ACC112 (cell line): Measurements from ENCODE around the gene SLC38A4.

Source experiments
- H2AFZ ChIP-seq: fragments of 200-600 bp; sonication (generic); one replicate; pipeline ENCODE4 v1.6.0; 2017; ENCODE audit warnings: antibody characterized with exemption, low read length; ENCODE audit not compliant: unreplicated experiment
- H3K27ac ChIP-seq: fragments of 200-600 bp; sonication (generic); 2 replicates; pipeline ENCODE4 v1.5.1; 2014; ENCODE audit warnings: low read depth, mild to moderate bottlenecking, antibody characterized with exemption, low read length, moderate library complexity
- H3K27me3 ChIP-seq: fragments of 200-600 bp; sonication (generic); 2 replicates; pipeline ENCODE4 v1.6.1; 2014; ENCODE audit warnings: mild to moderate bottlenecking, antibody characterized with exemption, low read length, moderate library complexity, mixed read lengths; ENCODE audit not compliant: insufficient read depth
- H3K36me3 ChIP-seq: fragments of 200-600 bp; sonication (generic); 2 replicates; pipeline ENCODE4 v1.6.1; 2016; ENCODE audit warnings: mild to moderate bottlenecking, antibody characterized with exemption, low read length, moderate library complexity, mixed read lengths; ENCODE audit not compliant: insufficient read depth
- H3K4me1 ChIP-seq: fragments of 200-600 bp; sonication (generic); one replicate; pipeline ENCODE4 v1.6.1; 2016; ENCODE audit warnings: low read length, mixed read lengths; ENCODE audit not compliant: insufficient read depth, unreplicated experiment, control insufficient read depth
- H3K4me3 ChIP-seq: fragments of 200-600 bp; sonication (generic); 2 replicates; pipeline ENCODE4 v1.5.1; 2014; ENCODE audit warnings: mild to moderate bottlenecking, low read depth, low read length
- H3K79me2 ChIP-seq: fragments of 200-600 bp; sonication (generic); one replicate; pipeline ENCODE4 v1.6.0; 2016; ENCODE audit warnings: low read length; ENCODE audit not compliant: control insufficient read depth, unreplicated experiment, insufficient read depth

Gene SLC38A4

DNA sequence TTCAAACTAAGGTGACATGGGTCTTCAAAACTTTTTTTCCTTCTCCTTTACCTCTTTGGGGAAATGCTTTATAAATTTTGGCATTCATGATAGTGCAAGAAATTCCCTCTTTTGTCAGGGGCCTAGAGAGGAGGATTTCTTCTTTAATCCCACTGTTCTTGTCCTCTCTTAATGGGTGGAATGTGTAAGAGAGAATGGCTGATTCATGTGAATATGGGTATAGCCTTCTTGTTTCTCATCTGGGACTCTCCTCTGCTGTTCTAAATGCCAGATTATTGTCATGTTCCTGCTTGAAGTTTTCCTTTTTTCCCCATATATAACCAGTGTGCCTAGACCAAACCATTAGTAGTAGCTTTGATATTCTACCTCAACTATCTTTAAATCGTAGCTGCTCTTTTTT lies 46.7 kb downstream of the SLC38A4 start:
- Histone ChIP-seq H3K79me2 (no peaks in the 10 kb centered on the region), H3K27me3 (no peaks in the 10 kb centered on the region), H3K36me3 (no peaks in the 10 kb centered on the region), H3K4me3 (no peak overlapping the region), H2AFZ (no peak overlapping the region), H3K27ac (no peak overlapping the region), H3K4me1 (peaks cover 13% of the 10 kb centered on the region)

DNA sequence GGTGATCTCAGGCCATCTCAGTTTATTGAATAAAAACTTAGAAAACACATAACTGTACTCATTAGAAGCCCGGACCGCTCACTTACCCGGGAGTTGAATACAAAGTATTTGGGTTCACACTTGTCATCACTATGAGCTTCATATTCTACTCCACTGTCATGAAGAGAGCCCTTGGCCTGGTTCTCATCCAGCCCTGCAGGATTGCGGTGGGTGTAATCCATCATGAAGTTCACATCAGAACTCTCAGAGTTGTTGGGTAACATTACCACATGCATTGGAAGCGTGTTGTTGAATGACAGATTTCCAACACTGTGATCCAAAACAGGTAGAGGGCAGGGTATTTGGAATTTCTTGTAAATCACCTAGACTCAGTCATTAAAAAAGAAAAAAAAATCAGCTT lies 47.4 kb downstream of the SLC38A4 start:
- H3K27ac ChIP-seq, result no peak overlapping the region
- H3K27me3 ChIP-seq, result no peaks in the 10 kb centered on the region
- no peak overlapping the region for H3K4me3 ChIP-seq
- no peaks in the 10 kb centered on the region for H3K79me2 ChIP-seq
- H2AFZ ChIP-seq, result no peak overlapping the region
- H3K36me3 ChIP-seq, result no peaks in the 10 kb centered on the region
- peaks cover 16% of the 10 kb centered on the region for H3K4me1 ChIP-seq

DNA sequence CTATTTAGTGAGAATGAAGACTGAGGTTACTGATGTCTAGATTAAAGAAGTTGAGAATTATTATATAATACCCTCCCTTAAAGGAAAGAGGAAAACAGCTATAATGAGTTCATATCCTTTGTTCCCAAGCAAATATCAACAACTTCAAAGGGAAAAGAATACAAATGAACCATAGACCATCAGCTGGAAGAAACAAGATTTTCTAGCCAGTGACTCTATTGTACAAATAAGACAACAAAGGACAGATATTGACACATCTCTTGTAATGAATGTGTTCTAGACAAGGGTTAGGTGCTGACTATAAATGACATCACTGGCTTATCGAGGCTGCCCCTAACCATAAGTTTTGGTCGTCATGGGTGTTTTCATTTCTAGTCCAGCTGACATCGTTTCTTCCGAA lies 48.2 kb downstream of the SLC38A4 start:
- no peak overlapping the region for H3K27ac ChIP-seq
- peaks cover 24% of the 10 kb centered on the region for H3K4me1 ChIP-seq
- H3K36me3 ChIP-seq, result no peaks in the 10 kb centered on the region
- no peak overlapping the region for H3K4me3 ChIP-seq
- no peak overlapping the region for H2AFZ ChIP-seq
- no peaks in the 10 kb centered on the region for H3K79me2 ChIP-seq
- no peaks in the 10 kb centered on the region for H3K27me3 ChIP-seq

DNA sequence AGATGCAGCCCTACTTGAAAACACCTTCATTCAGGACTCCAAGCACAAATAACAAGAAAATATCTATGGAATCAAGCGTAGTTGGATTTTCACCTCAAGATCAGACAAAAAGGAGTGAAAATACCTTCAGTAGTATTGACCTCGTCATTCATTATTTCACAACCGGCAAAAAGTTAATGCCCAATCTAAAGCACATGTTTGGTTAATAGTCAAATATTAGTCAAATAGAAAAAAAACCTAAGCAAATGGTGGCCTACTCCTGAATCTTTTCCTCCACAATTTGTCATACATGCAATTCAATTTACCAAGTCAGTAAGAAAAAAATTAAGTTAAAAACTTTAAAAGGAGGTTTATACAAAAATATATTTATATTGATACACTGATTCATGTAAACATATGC lies 50.0 kb downstream of the SLC38A4 start:
- no peak overlapping the region for H2AFZ ChIP-seq
- peaks cover 42% of the 10 kb centered on the region for H3K4me1 ChIP-seq
- H3K36me3 ChIP-seq, result no peaks in the 10 kb centered on the region
- no peaks in the 10 kb centered on the region for H3K27me3 ChIP-seq
- no peak overlapping the region for H3K4me3 ChIP-seq
- no peak overlapping the region for H3K27ac ChIP-seq
- no peaks in the 10 kb centered on the region for H3K79me2 ChIP-seq

DNA sequence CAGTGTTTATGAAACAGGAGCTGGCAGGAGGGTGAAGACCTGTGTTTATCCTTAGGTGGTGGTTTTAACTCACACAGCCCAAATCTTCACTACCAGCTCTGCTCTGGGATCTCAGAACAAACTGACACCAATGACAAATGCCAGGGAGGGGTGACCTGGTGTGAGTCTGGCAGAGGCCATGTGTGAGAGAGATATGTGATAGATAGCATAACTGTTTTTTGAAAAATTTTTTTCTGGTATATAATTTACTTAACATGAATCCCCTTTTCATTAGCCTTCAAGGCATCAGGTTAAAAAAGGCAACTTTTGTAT lies 51.5 kb downstream of the SLC38A4 start:
- H2AFZ ChIP-seq, result peak overlapping the region; percentile 28
- no peaks in the 10 kb centered on the region for H3K79me2 ChIP-seq
- H3K4me3 ChIP-seq, result peak overlapping the region; percentile 38; the same call in 1 of the 2 replicates
- H3K27ac ChIP-seq, result peak overlapping the region; percentile 79
- H3K36me3 ChIP-seq, result no peaks in the 10 kb centered on the region
- H3K27me3 ChIP-seq, result no peaks in the 10 kb centered on the region
- H3K4me1 ChIP-seq, result peaks cover 55% of the 10 kb centered on the region

DNA sequence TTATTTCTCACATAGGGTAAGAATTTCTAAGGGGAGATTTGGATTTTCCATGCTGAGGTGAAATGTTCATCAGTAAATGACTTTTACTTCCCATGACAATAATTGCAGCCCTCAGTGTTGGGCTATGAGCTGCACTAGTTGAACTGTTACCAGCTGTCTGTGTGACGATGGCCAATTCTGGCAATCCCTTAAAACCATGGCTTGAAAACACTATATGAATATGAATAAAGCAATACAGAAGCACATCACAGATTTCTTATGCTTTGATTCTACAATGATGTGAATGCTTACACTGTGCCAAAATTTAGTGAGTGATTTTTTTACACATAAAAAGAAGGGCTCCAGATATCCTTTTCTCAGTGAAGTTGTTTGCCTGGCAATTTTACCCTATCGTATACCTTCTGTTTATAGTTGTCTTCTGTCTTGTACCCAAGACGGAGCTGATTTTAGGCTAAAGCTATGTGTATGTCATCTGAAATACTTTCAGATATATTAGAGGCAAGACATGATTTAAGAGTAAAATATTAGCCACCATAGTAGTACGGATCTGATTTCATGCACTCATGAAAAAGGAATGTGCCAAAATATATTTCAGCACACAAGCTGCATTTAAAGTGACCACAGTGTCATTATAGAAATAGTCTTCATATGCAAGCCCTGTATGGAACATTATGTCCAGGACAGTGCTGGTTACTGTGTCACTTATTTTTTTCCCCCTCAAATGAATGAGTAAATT lies 52.0 kb downstream of the SLC38A4 start:
- Histone ChIP-seq H2AFZ (peak overlapping the region; percentile 28), H3K79me2 (no peaks in the 10 kb centered on the region), H3K27ac (peak overlapping the region; percentile 79), H3K27me3 (no peaks in the 10 kb centered on the region), H3K4me3 (peak overlapping the region; percentile 38; the same call in 1 of the 2 replicates), H3K36me3 (no peaks in the 10 kb centered on the region), H3K4me1 (peaks cover 55% of the 10 kb centered on the region)

DNA sequence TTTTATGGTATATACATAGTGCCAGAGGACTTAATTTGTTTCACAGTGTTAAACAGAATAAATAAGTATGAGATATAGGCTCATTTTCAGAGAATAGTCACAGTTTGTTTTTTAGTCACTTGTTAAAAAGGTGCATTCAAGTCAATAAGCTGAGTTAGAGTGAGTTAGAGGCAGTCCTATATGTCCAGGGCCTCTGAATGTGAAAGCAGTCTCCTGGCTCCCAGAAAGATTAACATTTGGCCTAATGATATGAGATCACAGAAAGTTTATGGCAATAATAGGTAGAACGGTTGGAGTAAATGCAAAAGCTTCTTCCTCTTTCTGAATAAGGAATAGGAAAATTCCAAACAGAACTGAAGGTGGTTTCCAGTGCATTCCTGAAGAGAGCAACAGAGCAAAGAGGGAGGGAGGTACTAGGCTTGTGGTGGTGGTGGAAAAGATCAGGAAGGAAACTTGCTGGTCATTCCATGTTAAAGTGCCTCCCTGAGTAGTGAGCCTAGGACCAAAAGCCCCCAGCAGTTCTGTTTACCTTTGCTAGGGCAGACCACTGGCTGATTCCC lies 54.4 kb downstream of the SLC38A4 start:
- H3K36me3 ChIP-seq, result no peaks in the 10 kb centered on the region
- H3K27ac ChIP-seq, result peak overlapping the region; percentile 34
- peak overlapping the region; percentile 65 for H2AFZ ChIP-seq
- no peaks in the 10 kb centered on the region for H3K79me2 ChIP-seq
- H3K27me3 ChIP-seq, result no peaks in the 10 kb centered on the region
- no peak overlapping the region for H3K4me3 ChIP-seq
- H3K4me1 ChIP-seq, result peaks cover 55% of the 10 kb centered on the region

DNA sequence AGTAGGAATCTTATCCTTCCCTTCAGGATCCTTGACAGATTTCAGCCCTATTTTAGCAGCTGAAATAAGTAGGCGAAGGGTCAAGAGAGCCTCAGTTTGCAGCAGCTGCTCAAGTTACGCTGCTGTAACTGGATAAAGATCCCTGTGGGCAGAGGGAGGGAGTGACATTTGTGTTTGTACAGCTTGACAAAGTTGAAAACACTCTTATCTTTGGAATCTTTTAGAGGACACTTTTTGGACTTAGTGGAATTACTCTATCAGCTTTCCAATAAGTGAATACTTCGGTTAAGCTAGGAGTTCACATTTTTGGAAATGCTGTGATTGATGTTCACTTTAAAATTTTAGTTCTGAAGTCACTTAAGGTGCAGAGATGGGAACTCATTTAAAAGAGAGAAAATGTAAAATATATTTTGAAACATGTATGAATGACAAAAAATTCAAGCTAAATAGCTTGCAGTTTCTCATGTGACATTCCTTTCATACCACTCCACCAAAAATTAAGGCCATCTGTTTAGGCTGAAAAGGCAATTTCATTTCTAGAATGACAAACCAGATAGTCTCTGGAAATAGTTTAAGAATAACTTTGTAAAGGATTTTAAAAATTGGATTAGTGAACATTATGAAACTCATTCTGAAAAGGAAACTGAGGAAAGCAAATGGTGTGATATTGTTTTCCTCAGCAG lies 55.2 kb downstream of the SLC38A4 start:
- H2AFZ ChIP-seq, result peak overlapping the region; percentile 65
- no peaks in the 10 kb centered on the region for H3K36me3 ChIP-seq
- peak overlapping the region; percentile 23 for H3K4me3 ChIP-seq
- peak overlapping the region; percentile 34 for H3K27ac ChIP-seq
- no peaks in the 10 kb centered on the region for H3K79me2 ChIP-seq
- peaks cover 55% of the 10 kb centered on the region for H3K4me1 ChIP-seq
- no peaks in the 10 kb centered on the region for H3K27me3 ChIP-seq

DNA sequence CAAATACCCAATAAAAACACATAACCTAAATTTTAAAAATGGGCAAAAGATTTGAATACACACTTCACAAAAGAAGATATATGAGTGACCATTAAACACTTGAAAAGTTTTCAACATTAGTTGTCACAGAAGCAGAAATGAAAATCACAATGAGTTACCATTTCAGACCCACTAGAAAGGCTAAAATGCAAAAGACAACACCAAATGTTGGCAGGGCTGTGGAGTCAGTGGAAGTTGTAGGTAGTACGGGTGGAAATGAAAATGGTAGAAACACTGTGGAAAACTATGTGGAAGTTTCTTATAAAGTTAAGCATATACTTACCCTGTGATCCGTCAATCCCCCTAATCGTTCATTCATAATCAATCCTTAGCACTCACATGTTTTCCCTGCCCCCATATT lies 61.8 kb downstream of the SLC38A4 start:
- no peak overlapping the region for H3K4me3 ChIP-seq
- no peaks in the 10 kb centered on the region for H3K79me2 ChIP-seq
- H3K27ac ChIP-seq, result no peak overlapping the region
- no peak overlapping the region for H2AFZ ChIP-seq
- no peaks in the 10 kb centered on the region for H3K4me1 ChIP-seq
- no peaks in the 10 kb centered on the region for H3K27me3 ChIP-seq
- no peaks in the 10 kb centered on the region for H3K36me3 ChIP-seq

DNA sequence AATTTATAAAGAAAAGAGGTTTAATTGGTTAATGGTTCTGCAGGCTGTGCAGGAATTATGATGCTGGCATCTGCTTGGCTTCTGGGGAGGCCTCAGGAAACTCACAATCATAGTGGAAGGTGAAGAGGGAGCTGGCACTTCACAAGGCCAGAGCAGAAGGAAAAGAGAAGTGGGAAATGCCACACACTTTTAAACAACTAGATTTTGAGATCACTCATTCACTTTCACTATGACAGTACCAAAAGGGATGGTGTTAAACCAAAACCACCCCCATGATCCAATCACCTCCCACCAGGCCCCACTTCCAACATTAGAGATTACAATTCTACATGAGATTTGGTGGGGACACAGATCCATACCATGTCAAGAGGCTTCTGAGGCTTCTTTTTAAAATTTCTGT lies 62.6 kb downstream of the SLC38A4 start:
- H3K27ac ChIP-seq, result no peak overlapping the region
- H2AFZ ChIP-seq, result no peak overlapping the region
- no peaks in the 10 kb centered on the region for H3K36me3 ChIP-seq
- no peaks in the 10 kb centered on the region for H3K4me1 ChIP-seq
- H3K27me3 ChIP-seq, result no peaks in the 10 kb centered on the region
- H3K4me3 ChIP-seq, result no peak overlapping the region
- H3K79me2 ChIP-seq, result no peaks in the 10 kb centered on the region

DNA sequence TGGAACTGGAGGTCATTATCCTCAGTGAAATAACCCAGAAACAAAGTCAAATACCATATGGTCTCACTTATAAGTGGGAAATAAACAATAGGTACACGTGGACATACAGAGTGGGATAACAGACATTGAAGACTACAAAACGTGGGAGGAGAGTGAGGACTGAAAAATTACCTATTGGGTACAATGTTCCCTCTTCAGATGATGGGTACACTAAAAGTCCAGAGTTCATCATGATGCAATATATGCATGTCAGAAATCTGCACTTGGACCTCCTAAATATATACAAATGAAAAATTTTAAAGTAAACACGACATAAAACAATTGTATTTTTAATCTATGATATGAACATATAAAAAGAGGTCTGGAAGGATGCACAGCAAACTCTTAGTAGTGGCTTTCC lies 71.2 kb downstream of the SLC38A4 start:
- H3K27ac ChIP-seq, result no peak overlapping the region
- H3K36me3 ChIP-seq, result no peaks in the 10 kb centered on the region
- no peaks in the 10 kb centered on the region for H3K4me1 ChIP-seq
- H3K4me3 ChIP-seq, result no peak overlapping the region
- no peaks in the 10 kb centered on the region for H3K79me2 ChIP-seq
- no peaks in the 10 kb centered on the region for H3K27me3 ChIP-seq
- no peak overlapping the region for H2AFZ ChIP-seq
